ENCODE measurements around the gene DDX27. TPM values are rescaled to one million over a fixed set of nuclear protein-coding genes. Genes with fewer than 3 reads are reported as not detected.

DDX27 gene
- total and polyA plus RNA-seq, 2 of the 13 experiments (the other 11 are each of a cell fraction or from before 2014, with no cell fraction given) = 42.6 to 72.8 TPM

GRCh38 chr20:49187851-49188641 is 31.2 kb upstream of the DDX27 start, which contains the start of gene STAU1 (continued):
- 0 out of 2 replicates have a peak, but pooled peaks have one; percentile 12 for TF ChIP-seq ZNF639 (CRISPR knock-in tag; conservative IDR thresholded peaks at IDR 0.05)
- 0 out of 2 replicates have a peak, but pooled peaks have one; percentile 43 for TF ChIP-seq ZNF230 (CRISPR knock-in tag; IDR thresholded peaks at IDR 0.05)
- peak; percentile 94; the same call in 1 of the 2 replicates for TF ChIP-seq ZNF124 (CRISPR knock-in tag; IDR thresholded peaks at IDR 0.05)
- TF ChIP-seq SMAD3 (CRISPR knock-in tag; IDR thresholded peaks at IDR 0.05) = no peak; the same call in 1 of the 2 replicates
- peak; percentile 61; the same call in 1 of the 2 replicates for TF ChIP-seq ZNF362 (CRISPR knock-in tag; IDR thresholded peaks at IDR 0.05; ENCODE audit: borderline replicate concordance)
- TF ChIP-seq FOXC1 (CRISPR knock-in tag; IDR thresholded peaks at IDR 0.05; ENCODE audit: borderline replicate concordance) = peak; percentile 92
- TF ChIP-seq ISX (CRISPR knock-in tag; conservative IDR thresholded peaks at IDR 0.05) = no peak
- no peak; the same call in 1 of the 2 replicates for TF ChIP-seq GZF1 (CRISPR knock-in tag; IDR thresholded peaks at IDR 0.05)
- peak; percentile 88; the same call in 1 of the 2 replicates for TF ChIP-seq HES4 (CRISPR knock-in tag; IDR thresholded peaks at IDR 0.05; ENCODE audit: borderline replicate concordance)
- 0 out of 2 replicates have a peak, but pooled peaks have one; percentile 42 for TF ChIP-seq GTF2F1 (IDR thresholded peaks at IDR 0.05; ENCODE audit: low read length)
- TF ChIP-seq ZNF460 (CRISPR knock-in tag; IDR thresholded peaks at IDR 0.05; ENCODE audit: borderline replicate concordance) = no peak; the same call in 1 of the 2 replicates
- TF ChIP-seq RFX1 (IDR thresholded peaks at IDR 0.05) = no peak
- TF ChIP-seq KLF12 (CRISPR knock-in tag; IDR thresholded peaks at IDR 0.05; ENCODE audit: borderline replicate concordance) = peak; percentile 59; the same call in 1 of the 2 replicates
- no peak for TF ChIP-seq ZNF367 (CRISPR knock-in tag; IDR thresholded peaks at IDR 0.05; ENCODE audit: borderline replicate concordance)
- peak; percentile 80; the same call in 1 of the 2 replicates for TF ChIP-seq ZNF674 (CRISPR knock-in tag; IDR thresholded peaks at IDR 0.05; ENCODE audit: low read depth)
- peak; percentile 88 for TF ChIP-seq HDAC1 (CRISPR knock-in tag; IDR thresholded peaks at IDR 0.05)
- TF ChIP-seq DBP (CRISPR knock-in tag; IDR thresholded peaks at IDR 0.05; ENCODE audit: not compliant biosample characterization) = no peak
- TF ChIP-seq KLF16 (CRISPR knock-in tag; IDR thresholded peaks at IDR 0.05) = peak in 1 of 2 experiments; percentile 92; a peak in 2 of 4 replicates
- peak; percentile 71; the same call in 1 of the 2 replicates for TF ChIP-seq KLF11 (CRISPR knock-in tag; IDR thresholded peaks at IDR 0.05)
- peak; percentile 59 to 78; a peak in 2 of 4 replicates for TF ChIP-seq HMGXB4 (CRISPR knock-in tag; IDR thresholded peaks at IDR 0.05; ENCODE audit: borderline replicate concordance in 1 of 2, low read depth in 1 of 2)
- peak; percentile 95 for TF ChIP-seq TFDP1 (CRISPR knock-in tag; IDR thresholded peaks at IDR 0.05; ENCODE audit: borderline replicate concordance)
- TF ChIP-seq ZNF678 (CRISPR knock-in tag; IDR thresholded peaks at IDR 0.05) = peak; percentile 77; the same call in 1 of the 2 replicates
- no peak for TF ChIP-seq ZNF850 (CRISPR knock-in tag; conservative IDR thresholded peaks at IDR 0.05)
